ENCODE results near the gene ANO3.

ANO3 gene

GRCh38 chr11:26478710-26479109 is 146.8 kb downstream of the ANO3 start:
- TF ChIP-seq CTCF (IDR thresholded peaks at IDR 0.05; ENCODE audit: low read length, missing control alignments) = no peak
- no peak overlapping the region for H3K4me3 ChIP-seq (replicated peaks; ENCODE audit: low read depth, low read length)
- no peak for DNase-seq (ENCODE audit: low read depth)

GRCh38 chr11:26480041-26480440 is 148.1 kb downstream of the ANO3 start:
- TF ChIP-seq CTCF (IDR thresholded peaks at IDR 0.05; ENCODE audit: low read length, missing control alignments) = no peak
- DNase-seq (ENCODE audit: low read depth) = no peak
- no peak overlapping the region for H3K4me3 ChIP-seq (replicated peaks; ENCODE audit: low read depth, low read length)

- DNase-seq (ENCODE audit: low read depth) = no peak
- H3K4me3 ChIP-seq (replicated peaks; ENCODE audit: low read depth, low read length) = no peak overlapping the region
- no peak for TF ChIP-seq CTCF (IDR thresholded peaks at IDR 0.05; ENCODE audit: low read length, missing control alignments)
Observed at GRCh38 chr11:26483108-26483507, 151.2 kb downstream of the ANO3 start.

- no peak overlapping the region for H3K4me3 ChIP-seq (replicated peaks; ENCODE audit: low read depth, low read length)
- DNase-seq (ENCODE audit: low read depth) = no peak
- TF ChIP-seq CTCF (IDR thresholded peaks at IDR 0.05; ENCODE audit: low read length, missing control alignments) = no peak
Observed at GRCh38 chr11:26490546-26490945, 158.6 kb downstream of the ANO3 start.

- H3K4me3 ChIP-seq (replicated peaks; ENCODE audit: low read depth, low read length) = no peak overlapping the region
- TF ChIP-seq CTCF (IDR thresholded peaks at IDR 0.05; ENCODE audit: low read length, missing control alignments) = no peak
- no peak for DNase-seq (ENCODE audit: low read depth)
Observed at GRCh38 chr11:26493616-26494015, 161.7 kb downstream of the ANO3 start.

- no peak overlapping the region for H3K4me3 ChIP-seq (replicated peaks; ENCODE audit: low read depth, low read length)
- no peak for TF ChIP-seq CTCF (IDR thresholded peaks at IDR 0.05; ENCODE audit: low read length, missing control alignments)
- no peak for DNase-seq (ENCODE audit: low read depth)
Observed at GRCh38 chr11:26507229-26507628, 175.3 kb downstream of the ANO3 start.

GRCh38 chr11:26510164-26510563 is 178.2 kb downstream of the ANO3 start:
- H3K4me3 ChIP-seq (replicated peaks; ENCODE audit: low read depth, low read length) = no peak overlapping the region
- TF ChIP-seq CTCF (IDR thresholded peaks at IDR 0.05; ENCODE audit: low read length, missing control alignments) = no peak
- DNase-seq (ENCODE audit: low read depth) = no peak
